H1 (cell line): ENCODE results near the gene CDADC1. TPM values are rescaled to one million over a fixed set of nuclear protein-coding genes. Genes with fewer than 3 reads are reported as not detected.

Experiments used
- CTCF ChIA-PET: fragments of 300-600 bp; sonication (Branson Sonifier 250); formaldehyde crosslinking; loops from one replicate; lab custom pipeline; 2021; ENCODE audit not compliant: partially characterized antibody; lab: Charles Lee
- POLR2A ChIA-PET: fragments of 300-600 bp; sonication (Branson Sonifier 250); formaldehyde crosslinking; loops from one replicate; lab custom pipeline; 2021; ENCODE audit warnings: inconsistent platforms; ENCODE audit not compliant: partially characterized antibody; lab: Charles Lee
- DNase-seq, 2 experiments: peaks; one replicate each; pipeline versions ENCODE4 v3.0.0 to v3.0.0-alpha.2; 2010 to 2022; ENCODE audit warnings: low spot score in 2 of 2, low read depth in 1 of 2, mixed read lengths in 1 of 2
- FAIRE-seq: peaks from 2 replicates; lab custom pipeline; 2011; peaks lifted over from hg19 to GRCh38; lab: Jason Lieb, UNC
- H2AFZ ChIP-seq: 2 replicates; pipeline ENCODE4 v1.8.1; 2012; ENCODE audit warnings: low read length, inconsistent platforms
- H2AK5ac ChIP-seq: 2 replicates; pipeline ENCODE4 v1.6.1; 2013; ENCODE audit warnings: low read depth, low read length
- H2BK120ac ChIP-seq: replicated peaks from 2 replicates; pipeline ENCODE3; 2013; ENCODE audit warnings: low read depth, low read length, inconsistent platforms
- H2BK12ac ChIP-seq: 2 replicates; pipeline ENCODE4 v1.6.1; 2013; ENCODE audit warnings: low read depth, low read length
- H2BK15ac ChIP-seq: 2 replicates; pipeline ENCODE4 v1.6.1; 2013; ENCODE audit warnings: low read length
- H2BK20ac ChIP-seq: 2 replicates; pipeline ENCODE4 v1.6.1; 2013; ENCODE audit warnings: low read length
- H2BK5ac ChIP-seq: 2 replicates; pipeline ENCODE4 v1.6.1; 2013; ENCODE audit warnings: low read depth, low read length
- H3K14ac ChIP-seq: 2 replicates; pipeline ENCODE4 v1.6.1; 2013; ENCODE audit warnings: inconsistent platforms; ENCODE audit not compliant: insufficient read length
- H3K18ac ChIP-seq: 2 replicates; pipeline ENCODE4 v1.6.1; 2013; ENCODE audit warnings: low read length; ENCODE audit errors: extremely low read depth
- H3K23ac ChIP-seq: 2 replicates; pipeline ENCODE4 v1.6.1; 2013; ENCODE audit warnings: inconsistent platforms; ENCODE audit not compliant: insufficient read length
- H3K23me2 ChIP-seq: 2 replicates; pipeline ENCODE4 v1.6.1; 2013; ENCODE audit warnings: low read depth, low read length
- H3K27ac ChIP-seq: 2 replicates; pipeline ENCODE4 v1.6.1; 2011; ENCODE audit warnings: low read depth, low read length, inconsistent platforms
- H3K27me3 ChIP-seq, 4 experiments: replicated peaks in 1 of 4; 1 replicate in 1 of 4; 2 replicates in 3 of 4; pipeline versions ENCODE4 v1.6.1 to v1.8.1; 2011 to 2013; ENCODE audit warnings: low read length in 3 of 4, mild to moderate bottlenecking in 3 of 4, inconsistent platforms in 2 of 4, mixed read lengths in 2 of 4, moderate library complexity in 1 of 4; ENCODE audit not compliant: control insufficient read depth in 3 of 4, insufficient read depth in 3 of 4; ENCODE audit errors: extremely low read depth in 1 of 4
- H3K36me3 ChIP-seq, 4 experiments: 2 replicates each; pipeline versions ENCODE4 v1.6.1 to v1.8.1; 2011 to 2013; ENCODE audit warnings: mild to moderate bottlenecking in 4 of 4, low read length in 3 of 4, moderate library complexity in 2 of 4, control low read depth in 1 of 4, inconsistent platforms in 1 of 4; ENCODE audit not compliant: insufficient read depth in 4 of 4, control insufficient read depth in 2 of 4
- H3K4ac ChIP-seq: replicated peaks from 2 replicates; pipeline ENCODE3; 2013; ENCODE audit warnings: low read length, low read depth, mixed read lengths, inconsistent platforms; ENCODE audit not compliant: insufficient read length
- H3K4me1 ChIP-seq, 4 experiments: replicated peaks in 1 of 4; 1 replicate in 1 of 4; 2 replicates in 3 of 4; pipeline versions ENCODE4 v1.6.1 to v1.8.1; 2011 to 2013; ENCODE audit warnings: low read length in 3 of 4, inconsistent platforms in 2 of 4, mixed read lengths in 1 of 4; ENCODE audit not compliant: insufficient read depth in 4 of 4, control insufficient read depth in 3 of 4
- H3K4me2 ChIP-seq, 2 experiments: 2 replicates each; pipeline versions ENCODE4 v1.6.1 to v1.8.1; 2011 to 2013; ENCODE audit warnings: low read depth in 2 of 2, low read length in 2 of 2, control low read depth in 1 of 2, inconsistent platforms in 1 of 2, mild to moderate bottlenecking in 1 of 2; ENCODE audit not compliant: insufficient read depth in 1 of 2
- H3K4me3 ChIP-seq, 4 experiments: fragments of 200-600, 300-600 bp in 1 of 4; sonication (generic), shearing (Covaris generic), sonication (Bioruptor Twin) in 1 of 4; 2 replicates each; pipeline versions ENCODE4 v1.5.1 to v1.8.1; 2011 to 2016; ENCODE audit warnings: low read length in 4 of 4, low read depth in 3 of 4, control low read depth in 2 of 4, inconsistent platforms in 2 of 4, mild to moderate bottlenecking in 2 of 4, mixed read lengths in 1 of 4, moderate library complexity in 1 of 4; ENCODE audit not compliant: insufficient read depth in 2 of 4; ENCODE audit errors: extremely low read depth in 1 of 4
- H3K56ac ChIP-seq: replicated peaks from 2 replicates; pipeline ENCODE3; 2013; ENCODE audit warnings: low read depth, mild to moderate bottlenecking, mixed read lengths, low read length, inconsistent platforms; ENCODE audit not compliant: insufficient read length
- H3K79me1 ChIP-seq: 2 replicates; pipeline ENCODE4 v1.6.1; 2013; ENCODE audit warnings: low read depth, low read length, control low read depth
- H3K79me2 ChIP-seq, 2 experiments: 2 replicates each; pipeline versions ENCODE4 v1.6.1 to v1.8.1; 2012 to 2013; ENCODE audit warnings: low read length in 2 of 2, mild to moderate bottlenecking in 2 of 2, inconsistent platforms in 1 of 2; ENCODE audit not compliant: insufficient read depth in 2 of 2, control insufficient read depth in 1 of 2
- H3K9ac ChIP-seq, 4 experiments: replicated peaks in 1 of 4; 1 replicate in 1 of 4; 2 replicates in 3 of 4; pipeline versions ENCODE4 v1.6.1 to v1.8.1; 2011 to 2013; ENCODE audit warnings: low read depth in 3 of 4, low read length in 3 of 4, control low read depth in 2 of 4, mild to moderate bottlenecking in 2 of 4, moderate library complexity in 2 of 4, inconsistent platforms in 1 of 4; ENCODE audit errors: extremely low read depth in 1 of 4
- H3K9me3 ChIP-seq, 2 experiments: 2 replicates each; pipeline versions ENCODE4 v1.6.1 to v1.8.1; 2012 to 2013; ENCODE audit warnings: mild to moderate bottlenecking in 2 of 2, moderate library complexity in 2 of 2, control low read depth in 1 of 2, inconsistent platforms in 1 of 2, low read depth in 1 of 2, low read length in 1 of 2, mixed read lengths in 1 of 2; ENCODE audit not compliant: insufficient read depth in 2 of 2
- H4K20me1 ChIP-seq, 2 experiments: replicated peaks in 1 of 2; 2 replicates each; pipeline versions ENCODE3 to v1.8.1; 2011 to 2013; ENCODE audit warnings: inconsistent platforms in 2 of 2, low read length in 2 of 2, mild to moderate bottlenecking in 1 of 2; ENCODE audit not compliant: insufficient read depth in 2 of 2, control insufficient read depth in 1 of 2
- H4K5ac ChIP-seq: 2 replicates; pipeline ENCODE4 v1.6.1; 2013; ENCODE audit warnings: low read length, low read depth, mixed read lengths, inconsistent platforms; ENCODE audit not compliant: insufficient read length
- H4K8ac ChIP-seq: 2 replicates; pipeline ENCODE4 v1.8.0; 2013; ENCODE audit warnings: mild to moderate bottlenecking, moderate library complexity, low read length, inconsistent platforms; ENCODE audit not compliant: insufficient read depth; ENCODE audit errors: extremely low read depth
- H4K91ac ChIP-seq: replicated peaks from 2 replicates; pipeline ENCODE3; 2013; ENCODE audit warnings: low read length, mixed read lengths, inconsistent platforms; ENCODE audit not compliant: insufficient read length
- CBX5 ChIP-seq: fragments of 300-800, 300-1000 bp; sonication (generic); IDR thresholded peaks from 2 replicates; pipeline ENCODE4 v1.7.1; 2016; ENCODE audit warnings: antibody characterized with exemption, low read length, low read depth
- CEBPB ChIP-seq: IDR thresholded peaks from 2 replicates; pipeline ENCODE4 v1.6.1; 2012; ENCODE audit warnings: low read depth, low read length
- CREB1 ChIP-seq: IDR thresholded peaks from 2 replicates; pipeline ENCODE4 v1.6.1; 2012; ENCODE audit warnings: inconsistent platforms
- HDAC6 ChIP-seq: IDR thresholded peaks from one replicate; pipeline ENCODE4 v1.7.1; 2012; ENCODE audit warnings: low read depth, mild to moderate bottlenecking, inconsistent platforms, low read length, moderate library complexity
- MAFK ChIP-seq: IDR thresholded peaks from 2 replicates; pipeline ENCODE4 v1.6.1; 2012; ENCODE audit warnings: low read depth, mild to moderate bottlenecking, improper control_type of control experiment, low read length
- NRF1 ChIP-seq: IDR thresholded peaks from 2 replicates; pipeline ENCODE4 v1.6.1; 2011; ENCODE audit warnings: mild to moderate bottlenecking, low read depth, low read length, improper control_type of control experiment
- POLR2A ChIP-seq, 2 experiments: IDR thresholded peaks; 1 replicate in 1 of 2; 2 replicates in 1 of 2; pipeline ENCODE4 v1.6.1; 2011; ENCODE audit warnings: low read depth in 2 of 2, low read length in 2 of 2, mild to moderate bottlenecking in 2 of 2; ENCODE audit errors: control extremely low read depth in 1 of 2
- POU5F1 ChIP-seq: IDR thresholded peaks from 2 replicates; pipeline ENCODE4 v1.6.1; 2011; ENCODE audit warnings: low read depth, mild to moderate bottlenecking, low read length, moderate library complexity
- SAP30 ChIP-seq: fragments of 300-600 bp; sonication (generic); IDR thresholded peaks from 2 replicates; pipeline ENCODE4 v1.7.1; 2012; ENCODE audit warnings: low read length, moderate library complexity, mild to moderate bottlenecking, inconsistent platforms; ENCODE audit not compliant: insufficient read depth, insufficient replicate concordance
- TCF12 ChIP-seq: IDR thresholded peaks from 2 replicates; pipeline ENCODE4 v1.6.1; 2011; ENCODE audit warnings: low read depth, mild to moderate bottlenecking, low read length
- USF2 ChIP-seq: IDR thresholded peaks from 2 replicates; pipeline ENCODE4 v1.6.1; 2011; ENCODE audit warnings: low read length, improper control_type of control experiment
- YY1 ChIP-seq: IDR thresholded peaks from 2 replicates; pipeline ENCODE4 v1.6.1; 2011; ENCODE audit warnings: low read depth, mild to moderate bottlenecking, low read length
- WGBS, 2 experiments: shearing (Covaris generic) in 1 of 2; methylation state at CpG; one replicate each; pipeline versions ENCODE4 v1.1.6 to v1.1.7; 2013 to 2015; ENCODE audit warnings: low lambda C conversion rate in 2 of 2, mixed read lengths in 2 of 2, inconsistent platforms in 1 of 2, low coverage in 1 of 2, missing lambda C conversion rate in 1 of 2; ENCODE audit not compliant: insufficient replicate concordance in 2 of 2, insufficient coverage in 1 of 2, insufficient read length in 1 of 2; ENCODE audit errors: extremely low coverage in 1 of 2, missing lambda C conversion rate in 1 of 2; 5-methylcytosine and 5-hydroxymethylcytosine counted together
- polyA plus RNA-seq, 7 experiments: library from polyadenylated mRNA; depleted of rRNA in 3 of 7; stranded (reverse) in 5 of 7; unstranded in 2 of 7; fragments of >200 nt in 5 of 7; fragments of 200-250 nt in 2 of 7; gene quantifications; 1 replicate in 5 of 7; 2 replicates in 1 of 7; 4 replicates in 1 of 7; pipeline versions ENCODE4 v1.2.1 to v1.2.3, GENCODE V29; 2011 to 2013; ENCODE audit warnings: missing spikeins in 2 of 7, mixed read lengths in 2 of 7
- total RNA-seq: library from RNA; stranded (reverse); fragmentation: NEBNext Ultra II Directional; extraction: Animal tissue kit (Norgen Biotek cat#: 25700); gene quantifications from 2 replicates; pipeline ENCODE4 v1.2.1, GENCODE V29; 2021

Gene CDADC1
- total and polyA plus RNA-seq, 2 of the 8 experiments (the other 6 are each of a cell fraction or from before 2014, with no cell fraction given): 0.98 to 2.7 TPM

- no peak overlapping the region for H3K14ac ChIP-seq
- no peak overlapping the region for H3K56ac ChIP-seq
- H2BK5ac ChIP-seq: no peak overlapping the region
- no peak overlapping the region for H3K23ac ChIP-seq
- no peak overlapping the region for H2BK20ac ChIP-seq
- DNase-seq (no peak), FAIRE-seq (no peak)
- H3K4ac ChIP-seq: no peak overlapping the region
- H3K4me2 ChIP-seq: no peak overlapping the region
- H2BK15ac ChIP-seq: no peak overlapping the region
- H4K91ac ChIP-seq: no peak overlapping the region
- H2BK12ac ChIP-seq: no peak overlapping the region
- POLR2A ChIA-PET: no interaction called here
- TF ChIP-seq MAFK (no peak), CBX5 (no peak), NRF1 (no peak), CEBPB (no peak), SAP30 (no peak), POLR2A (IDR thresholded peaks at IDR 0.05; ENCODE audit: control extremely low read depth in 1 of 2, low read depth in 2 of 2, low read length in 2 of 2) (no peak), TCF12 (no peak), YY1 (no peak), HDAC6 (no peak), CREB1 (no peak), POU5F1 (no peak), USF2 (no peak)
- H3K4me1 ChIP-seq: no peaks in the 10 kb centered on the region
- H3K9me3 ChIP-seq: no peaks in the 10 kb centered on the region
- no peak overlapping the region for H4K5ac ChIP-seq
- no peaks in the 10 kb centered on the region for H3K79me1 ChIP-seq
- no peak overlapping the region for H3K4me3 ChIP-seq
- CTCF ChIA-PET: interaction anchor here (1.1 to 1.2 kb wide), 2 partner anchors 15 to 25 kb away, joined by 3 read pairs; no protein-coding TSS in a partner anchor
- H2AK5ac ChIP-seq: no peak overlapping the region
- WGBS, 2 experiments: 87% methylated on average over 5 of the region's 5 CpGs; no CpG with 5 or more reads in 1 of the 2 experiments
- H2BK120ac ChIP-seq: no peak overlapping the region
- no peaks in the 10 kb centered on the region for H3K79me2 ChIP-seq
- H3K9ac ChIP-seq: no peak overlapping the region
- H3K27me3 ChIP-seq: no peaks in the 10 kb centered on the region
- no peaks in the 10 kb centered on the region for H3K36me3 ChIP-seq
- H4K8ac ChIP-seq: no peak overlapping the region
- H4K20me1 ChIP-seq: no peaks in the 10 kb centered on the region
- no peak overlapping the region for H3K27ac ChIP-seq
- no peak overlapping the region for H3K18ac ChIP-seq
- H3K23me2 ChIP-seq: no peaks in the 10 kb centered on the region
- H2AFZ ChIP-seq: no peak overlapping the region
Observed at GRCh38 chr13:49315756-49316482, 68.2 kb downstream of the CDADC1 start.
